HG03520 (cell line): ENCODE results near the gene SEC22C.

Source experiments
- ATAC-seq: cut with Tn5 transposase; IDR thresholded peaks from one replicate; pipeline ENCODE4 v1.9.1; 2021; ENCODE audit warnings: mild to moderate bottlenecking, moderate library complexity; ENCODE audit not compliant: unreplicated experiment

Gene SEC22C

DNA sequence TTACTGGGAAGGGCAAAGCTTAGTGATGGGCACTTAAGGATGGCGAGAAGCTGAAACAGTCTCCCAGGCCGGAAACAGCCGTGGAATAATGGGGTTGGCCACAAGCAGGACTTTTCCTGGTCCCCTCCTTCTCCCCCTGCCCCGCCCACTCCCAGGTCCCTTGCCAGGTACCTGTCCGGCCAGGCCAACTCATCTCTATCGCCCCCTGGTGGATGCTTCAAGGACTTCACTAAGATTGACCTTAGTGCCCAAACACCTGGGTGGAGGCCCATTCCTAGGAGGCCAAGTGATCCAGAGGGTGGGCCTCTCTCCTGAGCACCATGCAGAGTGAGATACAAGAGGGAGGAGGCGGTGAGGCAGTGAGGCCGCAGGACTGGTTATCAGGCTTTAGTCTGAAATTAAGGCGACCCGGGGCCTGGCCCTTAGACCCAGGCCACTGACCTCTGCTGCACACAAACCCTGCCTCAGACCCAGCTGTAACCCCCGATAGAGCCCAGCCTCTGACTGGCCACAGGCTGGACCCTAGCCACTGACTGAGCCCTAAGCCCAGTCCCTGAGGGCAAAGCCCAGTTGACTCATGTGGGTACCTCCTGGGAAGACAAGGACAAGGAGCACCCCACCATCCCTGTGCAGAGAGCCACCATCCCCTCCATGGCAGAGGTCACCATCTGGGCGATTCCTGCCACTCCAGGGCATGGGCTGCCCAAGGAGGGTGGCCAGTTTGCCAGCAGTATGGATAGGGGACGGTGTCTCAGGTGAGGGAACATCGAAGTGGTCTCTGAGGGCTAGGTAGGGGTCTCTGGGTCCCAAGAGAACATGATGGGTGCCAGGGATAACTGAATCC lies 41.7 kb downstream of the SEC22C start:
- ATAC-seq: peak; percentile 53

DNA sequence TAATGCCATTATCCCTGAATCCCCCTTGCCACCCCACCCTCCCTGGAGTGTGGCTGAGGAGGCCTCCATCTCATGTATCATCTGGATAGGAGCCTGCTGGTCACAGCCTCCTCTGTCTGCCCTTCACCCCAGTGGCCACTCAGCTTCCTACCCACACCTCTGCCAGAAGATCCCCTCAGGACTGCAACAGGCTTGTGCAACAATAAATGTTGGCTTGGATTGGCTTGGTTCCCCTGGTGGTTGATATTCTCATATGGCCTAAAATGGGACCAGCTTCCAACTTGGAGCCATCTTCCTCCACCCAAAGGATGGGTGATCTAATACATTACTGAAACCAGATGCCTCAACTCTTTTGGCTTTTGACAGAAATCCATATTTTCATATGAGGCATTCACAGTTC lies 44.4 kb downstream of the SEC22C start:
- ATAC-seq: no peak

DNA sequence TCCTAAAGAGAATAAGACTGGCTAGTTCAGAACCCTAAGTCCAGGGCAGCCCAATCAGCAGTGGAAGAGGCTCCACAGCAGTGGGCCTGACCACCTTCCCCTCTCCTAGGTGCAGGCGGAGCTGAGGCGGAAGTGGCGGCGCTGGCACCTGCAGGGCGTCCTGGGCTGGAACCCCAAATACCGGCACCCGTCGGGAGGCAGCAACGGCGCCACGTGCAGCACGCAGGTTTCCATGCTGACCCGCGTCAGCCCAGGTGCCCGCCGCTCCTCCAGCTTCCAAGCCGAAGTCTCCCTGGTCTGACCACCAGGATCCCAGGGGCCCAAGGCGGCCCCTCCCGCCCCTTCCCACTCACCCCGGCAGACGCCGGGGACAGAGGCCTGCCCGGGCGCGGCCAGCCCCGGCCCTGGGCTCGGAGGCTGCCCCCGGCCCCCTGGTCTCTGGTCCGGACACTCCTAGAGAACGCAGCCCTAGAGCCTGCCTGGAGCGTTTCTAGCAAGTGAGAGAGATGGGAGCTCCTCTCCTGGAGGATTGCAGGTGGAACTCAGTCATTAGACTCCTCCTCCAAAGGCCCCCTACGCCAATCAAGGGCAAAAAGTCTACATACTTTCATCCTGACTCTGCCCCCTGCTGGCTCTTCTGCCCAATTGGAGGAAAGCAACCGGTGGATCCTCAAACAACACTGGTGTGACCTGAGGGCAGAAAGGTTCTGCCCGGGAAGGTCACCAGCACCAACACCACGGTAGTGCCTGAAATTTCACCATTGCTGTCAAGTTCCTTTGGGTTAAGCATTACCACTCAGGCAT lies 45.6 kb downstream of the SEC22C start:
- no peak for ATAC-seq

DNA sequence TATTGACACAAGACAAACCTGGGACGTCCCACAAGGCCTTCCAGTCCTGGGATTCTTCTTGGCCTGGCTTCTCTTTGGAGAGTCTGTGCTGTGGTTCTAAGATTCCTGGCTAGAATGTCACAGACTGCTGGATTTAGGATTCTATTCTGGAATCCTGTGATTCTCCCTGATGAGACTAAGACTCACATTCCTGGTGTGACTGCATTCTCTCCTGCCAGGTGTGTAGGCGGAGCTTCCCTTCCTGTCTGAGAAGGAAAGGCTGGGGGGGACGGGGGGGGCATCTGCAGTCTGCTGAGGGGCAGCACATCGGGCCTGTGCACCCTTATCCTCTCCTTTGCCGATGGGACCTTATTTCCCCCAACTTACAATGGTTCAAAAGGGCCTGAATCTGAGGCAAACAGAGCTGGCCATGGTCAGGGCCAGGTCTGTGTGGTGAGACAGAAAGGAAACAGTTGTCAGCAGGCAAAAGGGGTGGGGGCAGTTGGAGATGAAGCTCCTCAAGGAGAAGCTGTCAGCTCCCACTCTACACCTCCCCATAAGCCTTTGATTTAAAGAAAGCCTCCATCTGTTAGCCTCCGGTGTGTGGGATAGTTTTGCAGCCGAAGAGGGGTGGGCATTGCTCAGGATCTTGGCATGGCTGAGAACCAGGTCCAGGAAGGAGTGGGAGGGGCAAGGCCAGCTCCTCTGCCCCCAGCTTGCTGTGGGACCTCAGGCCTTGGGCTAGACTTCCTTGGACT lies 48.4 kb downstream of the SEC22C start:
- ATAC-seq: no peak

DNA sequence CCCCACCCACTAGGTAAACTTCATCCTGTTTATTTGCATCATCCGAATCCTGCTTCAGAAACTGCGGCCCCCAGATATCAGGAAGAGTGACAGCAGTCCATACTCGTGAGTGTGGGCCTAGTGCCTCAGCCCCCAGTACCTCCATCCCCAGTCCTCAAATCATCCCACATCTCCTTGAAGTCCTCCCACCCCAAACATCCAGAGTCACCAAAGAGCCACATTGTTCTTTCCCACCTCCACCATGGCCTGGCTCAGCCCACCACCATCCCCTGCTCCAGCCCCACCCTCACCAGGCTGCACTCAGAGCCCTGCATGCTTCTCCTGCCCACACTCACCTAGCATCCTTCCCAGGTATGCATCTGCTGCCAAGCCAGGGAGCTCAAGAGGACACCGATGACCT lies 49.5 kb downstream of the SEC22C start:
- ATAC-seq: no peak

DNA sequence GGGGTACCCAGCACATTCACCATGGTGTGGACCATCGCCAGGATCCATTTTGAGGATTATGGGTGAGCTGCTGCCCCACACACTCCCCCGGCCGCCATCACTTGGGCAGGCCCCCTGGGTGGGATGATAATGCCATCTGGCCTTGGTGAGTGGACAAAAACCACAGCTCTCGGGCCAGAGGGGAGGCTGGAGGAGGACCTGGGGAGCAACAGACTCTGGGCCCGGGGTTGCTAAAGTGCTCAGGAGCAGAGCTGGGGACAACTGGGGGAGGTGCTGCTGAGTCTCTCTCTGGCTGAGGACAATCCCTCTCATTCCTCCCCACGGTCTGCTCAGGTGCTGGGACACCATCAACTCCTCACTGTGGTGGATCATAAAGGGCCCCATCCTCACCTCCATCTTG lies 50.3 kb downstream of the SEC22C start:
- no peak for ATAC-seq

DNA sequence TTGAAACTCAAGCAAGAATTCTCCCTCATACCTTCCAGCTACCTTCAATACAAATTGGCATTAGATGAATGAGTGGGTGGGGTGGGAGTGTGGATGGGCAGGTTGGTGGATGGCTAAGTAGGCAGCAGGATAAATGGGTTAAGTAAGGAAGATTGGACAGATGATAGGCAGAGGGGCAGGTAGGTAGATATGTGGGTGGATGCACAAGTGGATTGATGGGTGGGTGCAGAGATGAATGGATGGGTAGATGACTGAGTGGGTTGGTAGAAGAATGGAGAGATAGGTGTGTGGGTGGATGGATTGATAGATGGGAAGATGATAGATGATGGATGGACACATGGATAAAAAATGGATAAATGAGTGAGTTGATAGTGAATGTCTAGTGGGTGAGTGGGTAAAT lies 51.7 kb downstream of the SEC22C start:
- no peak for ATAC-seq

DNA sequence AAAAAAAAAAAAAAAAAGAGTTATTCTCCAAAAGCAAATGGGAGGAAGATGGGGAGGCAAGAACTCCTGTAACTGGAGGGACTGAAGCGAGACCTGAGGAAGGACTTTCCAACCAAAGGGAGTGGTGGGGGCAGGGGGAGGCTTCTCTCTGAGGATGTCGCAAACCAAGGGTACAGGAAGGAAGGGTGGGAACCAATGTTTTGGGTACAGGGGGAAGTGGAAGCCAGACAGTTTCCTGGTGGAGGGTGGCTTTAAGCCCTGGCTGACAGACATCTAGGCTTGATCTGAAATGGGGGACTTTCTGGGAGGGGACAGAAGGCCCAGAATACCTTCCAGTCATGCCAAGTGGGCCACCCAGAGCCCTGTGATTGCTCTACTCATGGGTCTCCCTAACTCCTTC lies 52.3 kb downstream of the SEC22C start:
- ATAC-seq: no peak

DNA sequence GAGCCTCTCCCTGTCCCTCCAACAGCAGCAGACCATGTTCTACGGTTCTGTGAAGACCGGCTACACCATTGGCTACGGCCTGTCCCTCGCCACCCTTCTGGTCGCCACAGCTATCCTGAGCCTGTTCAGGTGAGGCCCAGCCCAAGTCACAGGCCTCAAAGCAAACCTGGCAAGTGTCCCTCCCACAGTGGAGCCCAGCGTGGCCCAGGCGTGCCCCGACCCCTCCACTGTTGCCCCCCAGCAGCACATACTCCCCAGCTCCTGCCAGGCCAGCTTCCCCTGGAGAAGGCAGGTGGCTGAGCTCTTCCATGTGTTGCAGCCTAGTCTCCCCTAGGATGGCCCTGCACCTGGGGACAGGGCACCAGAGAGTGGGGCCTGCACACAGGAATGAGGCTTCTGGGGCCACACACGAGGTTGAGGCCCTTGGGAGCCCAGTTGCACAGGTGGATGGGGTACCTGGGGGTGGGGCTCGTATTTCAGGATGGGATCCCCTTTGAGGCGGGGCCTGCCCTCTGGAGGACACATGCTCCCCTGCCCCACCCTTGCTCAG lies 54.3 kb downstream of the SEC22C start:
- no peak for ATAC-seq

DNA sequence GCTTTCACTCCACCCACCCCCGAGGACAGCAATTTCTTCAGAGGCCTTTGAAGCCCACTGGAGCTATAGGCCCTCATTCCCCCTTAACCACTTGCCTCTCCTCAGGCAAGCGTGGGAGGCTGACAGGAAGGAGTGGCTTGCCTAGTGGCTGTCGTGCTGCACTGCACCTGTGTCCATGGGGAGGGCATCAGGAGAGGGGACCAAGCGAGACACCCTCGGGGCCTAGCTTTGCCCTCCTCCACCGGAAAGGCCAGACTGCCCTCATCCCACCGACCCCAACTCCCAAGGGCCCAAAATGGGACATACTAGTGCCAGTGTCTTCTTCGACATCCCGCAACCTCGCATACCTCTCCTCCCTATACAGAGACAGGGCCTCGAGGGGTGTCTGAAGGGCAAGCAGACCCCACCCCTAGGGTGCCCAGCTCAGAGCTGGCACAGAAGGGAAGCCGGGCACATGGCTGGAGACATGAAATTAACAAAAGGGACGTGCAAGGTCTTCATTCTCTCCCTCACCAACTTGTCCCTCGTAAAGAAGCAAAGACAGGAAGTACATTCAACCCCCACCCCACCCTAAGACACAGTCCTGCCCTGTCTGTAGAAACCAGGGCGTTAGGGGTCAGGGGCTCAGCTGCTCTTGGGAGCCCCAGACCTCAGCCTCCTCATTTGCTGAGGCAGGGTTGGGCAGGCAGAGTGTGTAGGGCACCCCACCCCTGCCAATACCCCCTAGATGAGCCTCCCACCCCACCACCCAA lies 55.0 kb downstream of the SEC22C start:
- ATAC-seq: no peak

DNA sequence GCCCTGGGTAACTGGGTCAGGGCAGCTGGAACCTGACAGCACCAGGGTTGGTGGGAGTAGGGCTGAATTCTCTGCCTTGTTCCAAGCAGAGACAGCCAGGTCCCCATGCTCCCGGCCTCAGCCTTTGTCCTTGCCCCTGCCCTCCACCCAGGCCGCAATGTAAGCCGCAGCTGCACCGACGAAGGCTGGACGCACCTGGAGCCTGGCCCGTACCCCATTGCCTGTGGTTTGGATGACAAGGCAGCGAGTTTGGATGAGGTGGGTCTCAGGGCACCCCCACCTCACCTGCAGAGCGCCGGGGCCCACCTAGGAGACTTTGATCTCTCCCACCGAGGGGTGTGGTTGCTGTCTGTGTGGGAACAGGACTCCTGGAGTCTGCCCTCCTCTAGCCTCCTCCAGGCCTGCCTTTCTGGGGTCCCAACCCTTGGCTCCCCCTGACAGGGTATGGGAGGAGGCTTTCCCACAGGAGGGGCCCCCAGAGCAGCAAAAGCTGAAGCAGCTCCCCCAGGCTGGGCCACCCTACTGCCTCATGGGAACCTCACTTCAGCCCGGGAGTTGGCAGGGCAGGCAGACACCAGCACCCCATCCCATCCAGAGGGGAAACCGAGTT lies 55.9 kb downstream of the SEC22C start:
- ATAC-seq: no peak

DNA sequence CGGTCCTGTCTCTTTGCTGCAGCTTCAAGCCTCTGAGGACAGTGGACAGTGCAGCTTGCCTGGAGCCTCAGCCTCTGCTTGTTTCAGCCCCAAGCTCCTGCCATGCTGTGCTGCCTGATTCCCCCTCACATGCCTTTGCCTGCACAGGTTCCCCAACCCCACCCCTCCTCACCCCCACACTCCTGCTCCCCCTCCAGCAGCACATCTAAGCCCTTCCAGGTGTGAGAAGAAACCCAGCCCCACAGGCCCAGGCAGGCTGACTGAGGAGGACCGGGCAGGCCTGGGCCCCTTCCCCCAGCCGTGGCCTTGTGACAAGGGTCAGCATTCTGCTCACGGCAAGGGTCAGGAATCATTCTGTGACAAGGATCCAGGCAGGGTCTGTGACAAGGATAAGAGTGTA lies 56.6 kb downstream of the SEC22C start:
- no peak for ATAC-seq

DNA sequence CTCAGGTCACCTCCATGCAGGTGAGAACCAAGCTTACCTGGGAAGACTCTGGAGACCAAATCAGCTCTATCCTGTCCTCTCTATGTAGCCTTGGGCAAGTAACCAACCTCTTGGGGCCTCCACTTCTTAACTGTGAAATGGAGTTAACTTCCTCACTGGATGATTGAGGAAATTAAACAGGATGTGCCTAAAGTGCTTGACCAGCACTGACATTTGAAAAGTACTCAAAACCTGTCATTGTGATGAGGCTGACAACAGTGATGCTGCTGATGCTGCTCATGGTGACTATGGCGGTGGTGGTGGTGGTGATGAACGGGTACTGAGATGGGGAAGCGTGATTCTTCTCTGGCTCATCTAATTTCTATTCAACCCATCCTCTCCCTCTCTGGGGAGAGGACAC lies 57.0 kb downstream of the SEC22C start:
- ATAC-seq: no peak

DNA sequence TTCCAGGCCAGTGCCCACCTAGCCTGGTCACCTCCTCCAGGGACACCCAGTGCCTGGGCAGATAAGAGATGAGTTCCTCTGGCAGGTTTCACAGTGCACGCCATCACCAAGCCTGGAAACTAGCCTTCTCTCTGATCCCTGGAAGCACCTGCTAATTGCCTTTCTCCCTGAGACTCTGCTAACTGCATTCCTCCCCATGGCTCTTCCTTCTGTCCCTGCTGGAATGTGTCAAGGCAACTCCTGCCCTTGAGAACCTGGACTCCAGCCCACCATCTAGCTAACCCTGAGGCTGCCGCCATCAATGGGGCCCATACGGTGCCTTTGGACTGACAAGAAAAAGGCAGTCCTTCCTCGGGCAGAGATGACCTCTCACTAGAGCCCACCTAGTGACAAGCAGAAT lies 60.9 kb downstream of the SEC22C start:
- no peak for ATAC-seq

DNA sequence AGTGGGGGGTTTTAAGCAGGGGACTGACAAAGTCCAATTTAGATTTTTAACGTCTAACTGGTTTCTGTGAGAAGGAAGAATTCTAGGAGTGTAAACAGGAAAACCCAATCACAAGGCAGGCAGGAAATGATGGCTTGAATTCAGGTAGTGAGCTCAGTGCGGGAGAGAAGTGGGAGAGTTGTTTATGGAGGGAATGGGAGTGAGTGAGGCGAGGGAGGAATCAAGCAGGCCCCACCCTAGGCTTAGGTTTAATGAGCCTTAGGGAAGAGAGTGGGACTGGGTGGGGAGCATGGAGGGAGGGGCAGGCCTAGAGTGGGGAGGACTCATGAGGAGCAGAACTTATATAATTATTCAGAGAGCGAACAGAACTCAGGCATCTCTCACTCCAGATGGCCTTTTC lies 61.4 kb downstream of the SEC22C start:
- ATAC-seq: no peak

DNA sequence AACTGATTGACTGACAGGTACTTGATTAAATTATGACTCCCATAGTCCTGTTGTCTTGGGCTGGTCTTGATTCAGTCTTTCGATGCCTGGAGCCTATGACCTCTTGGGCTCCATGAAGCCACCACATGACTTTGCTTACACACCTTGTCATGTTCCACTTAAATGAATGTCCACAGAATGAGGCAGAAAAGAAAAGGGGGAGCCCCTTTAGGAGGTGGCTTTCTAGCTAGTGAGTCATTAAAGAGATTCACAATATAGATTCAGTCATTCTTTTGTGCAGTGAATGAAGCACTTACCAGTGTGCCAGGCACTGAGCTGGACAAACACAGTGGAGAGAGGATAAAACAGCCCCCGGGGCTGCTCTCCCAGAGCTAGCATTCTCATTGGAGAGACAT lies 62.2 kb downstream of the SEC22C start:
- ATAC-seq: no peak

DNA sequence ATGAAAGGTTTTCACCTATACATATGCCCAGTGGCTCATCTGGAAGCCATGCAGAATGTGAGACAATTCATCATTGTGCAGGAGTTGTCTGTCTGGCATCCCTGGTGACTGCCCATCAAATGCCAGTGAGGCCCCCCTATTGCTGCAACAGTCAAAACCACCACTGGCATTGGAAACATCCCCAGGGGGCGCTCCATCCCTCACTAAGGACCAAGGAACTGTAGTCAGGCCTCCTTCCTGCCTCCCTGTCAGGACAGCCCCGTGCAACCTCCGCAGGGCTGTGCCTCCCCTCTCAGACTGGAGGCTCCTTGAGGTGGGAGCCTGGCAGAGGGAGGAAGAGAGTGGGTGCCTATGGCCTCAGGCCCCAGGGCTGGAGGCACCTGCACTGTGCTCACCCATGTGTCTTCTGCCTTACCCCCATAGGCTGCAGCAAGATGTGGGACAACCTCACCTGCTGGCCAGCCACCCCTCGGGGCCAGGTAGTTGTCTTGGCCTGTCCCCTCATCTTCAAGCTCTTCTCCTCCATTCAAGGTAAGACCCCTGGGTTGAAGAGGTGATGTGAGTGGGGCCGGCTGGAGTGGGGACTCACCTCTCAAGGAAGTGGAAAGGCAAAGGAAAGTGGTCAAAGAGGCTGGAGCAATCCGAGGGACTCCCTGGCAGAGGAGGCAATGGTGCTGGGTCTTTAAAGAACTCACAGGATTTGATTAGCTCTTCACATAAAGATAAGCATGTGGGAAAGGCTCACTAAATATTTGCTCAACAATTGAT lies 62.8 kb downstream of the SEC22C start:
- no peak for ATAC-seq

DNA sequence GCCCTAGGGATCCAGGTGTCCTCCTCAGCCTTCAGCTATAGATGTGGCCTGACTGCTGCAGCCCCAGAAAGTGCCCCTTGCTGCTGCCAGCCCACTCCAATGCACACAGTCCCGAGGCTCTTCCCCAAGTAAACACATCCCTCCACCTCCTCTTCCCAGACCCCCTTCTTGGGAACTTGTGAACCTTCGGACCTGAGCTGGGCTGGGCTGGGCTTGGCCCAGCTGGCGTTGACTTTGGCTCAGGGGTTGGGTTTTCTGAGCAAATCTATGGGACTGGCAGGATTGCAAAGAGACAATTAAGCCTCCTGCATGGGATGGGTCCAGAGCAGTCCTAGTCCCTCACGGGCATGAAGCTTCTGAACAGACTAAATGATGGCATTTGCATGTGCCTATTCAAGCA lies 64.7 kb downstream of the SEC22C start:
- ATAC-seq: no peak

DNA sequence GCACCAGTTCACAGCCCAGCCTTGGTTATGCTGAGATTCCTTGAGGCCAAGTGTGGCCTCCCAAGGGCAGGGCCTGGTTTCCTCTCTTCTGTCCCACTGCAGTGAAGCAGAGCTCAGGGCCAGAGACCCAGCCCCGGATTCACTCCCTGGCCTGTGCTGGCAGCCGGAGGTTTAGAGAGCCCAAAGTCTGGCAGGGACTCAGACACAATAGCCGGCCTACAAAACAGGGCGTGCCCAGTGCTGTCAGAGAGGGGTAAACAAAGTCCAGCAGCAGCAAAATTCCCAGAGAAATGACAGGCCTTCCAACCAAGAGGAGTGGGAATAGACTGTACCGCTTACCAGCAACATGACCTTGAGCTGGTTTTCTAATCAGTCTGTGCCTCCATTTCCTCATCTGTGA lies 65.3 kb downstream of the SEC22C start:
- no peak for ATAC-seq
